B cell (primary cell): ENCODE measurements around the gene PARVA.

Experiments
- EZH2 ChIP-seq: IDR thresholded peaks from 2 replicates; pipeline ENCODE4 v1.6.1; 2012; ENCODE audit warnings: borderline replicate concordance, low read depth, mild to moderate bottlenecking, moderate library complexity, low read length; ENCODE audit not compliant: insufficient read depth, poor library complexity, severe bottlenecking
- TF ChIP-seq, protein P1 (sequence below): fragments of 200-600 bp; IDR thresholded peaks from one replicate; pipeline ENCODE4 v1.8.0; 2022; ENCODE audit warnings: antibody characterized with exemption, mild to moderate bottlenecking

DNA sequence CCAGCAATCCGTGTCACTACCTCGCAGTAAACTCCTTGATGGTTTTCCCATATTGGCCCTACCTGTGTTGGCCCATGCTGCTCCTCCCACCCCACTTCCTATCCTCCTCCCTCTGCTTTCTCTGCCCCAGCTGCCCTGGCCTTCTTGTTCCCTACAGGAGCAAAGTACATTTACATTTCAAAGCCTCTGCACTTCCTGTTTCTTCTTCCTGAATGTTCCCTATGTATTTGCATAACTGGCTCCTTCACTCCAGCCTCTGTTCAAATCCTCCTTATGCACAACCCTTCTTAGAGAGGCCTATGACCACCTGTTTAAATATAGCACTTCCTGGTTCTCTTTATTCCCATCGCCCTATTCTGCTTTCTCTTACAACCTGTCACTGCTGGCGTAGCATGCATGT lies 62.2 kb downstream of the PARVA start:
- TF ChIP-seq, protein P1, sequence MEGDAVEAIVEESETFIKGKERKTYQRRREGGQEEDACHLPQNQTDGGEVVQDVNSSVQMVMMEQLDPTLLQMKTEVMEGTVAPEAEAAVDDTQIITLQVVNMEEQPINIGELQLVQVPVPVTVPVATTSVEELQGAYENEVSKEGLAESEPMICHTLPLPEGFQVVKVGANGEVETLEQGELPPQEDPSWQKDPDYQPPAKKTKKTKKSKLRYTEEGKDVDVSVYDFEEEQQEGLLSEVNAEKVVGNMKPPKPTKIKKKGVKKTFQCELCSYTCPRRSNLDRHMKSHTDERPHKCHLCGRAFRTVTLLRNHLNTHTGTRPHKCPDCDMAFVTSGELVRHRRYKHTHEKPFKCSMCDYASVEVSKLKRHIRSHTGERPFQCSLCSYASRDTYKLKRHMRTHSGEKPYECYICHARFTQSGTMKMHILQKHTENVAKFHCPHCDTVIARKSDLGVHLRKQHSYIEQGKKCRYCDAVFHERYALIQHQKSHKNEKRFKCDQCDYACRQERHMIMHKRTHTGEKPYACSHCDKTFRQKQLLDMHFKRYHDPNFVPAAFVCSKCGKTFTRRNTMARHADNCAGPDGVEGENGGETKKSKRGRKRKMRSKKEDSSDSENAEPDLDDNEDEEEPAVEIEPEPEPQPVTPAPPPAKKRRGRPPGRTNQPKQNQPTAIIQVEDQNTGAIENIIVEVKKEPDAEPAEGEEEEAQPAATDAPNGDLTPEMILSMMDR, result no peak
- no peak for TF ChIP-seq EZH2
